HTR-8/SVneo (cell line): Measurements from ENCODE around the gene LEMD1.
A peak's percentile ranks its signal among the peaks of the same experiment; 100 is the strongest.

Source experiments
- DNase-seq: peaks from one replicate; pipeline ENCODE4 v3.0.0; 2011; ENCODE audit warnings: low spot score, mixed read lengths; ENCODE audit not compliant: insufficient read length
- FAIRE-seq: peaks from 2 replicates; lab custom pipeline; 2011; peaks lifted over from hg19 to GRCh38; lab: Jason Lieb, UNC

The LEMD1 gene

GRCh38 chr1:205421798-205422197, at the start of gene LEMD1:
TSS of gene LEMD1 (minus strand) at chr1:205422056. CDS start at chr1:205420536, 1,520 bp downstream.
- DNase-seq, result no peak
- no peak for FAIRE-seq

- no peak for FAIRE-seq
- no peak for DNase-seq
Measured at GRCh38 chr1:205470131-205470530, 48.3 kb upstream of the LEMD1 start.

- DNase-seq, result no peak
- FAIRE-seq, result no peak
Measured at GRCh38 chr1:205466595-205467220, 44.9 kb upstream of the LEMD1 start.

GRCh38 chr1:205465392-205465791, 43.5 kb upstream of the LEMD1 start:
- no peak for FAIRE-seq

GRCh38 chr1:205458777-205459566, 37.1 kb upstream of the LEMD1 start:
- DNase-seq (peak; percentile 60), FAIRE-seq (no peak)

More at GRCh38 chr1:205465392-205465791, 43.5 kb upstream of the LEMD1 start:
- DNase-seq, result no peak

- FAIRE-seq (no peak), DNase-seq (no peak)
Measured at GRCh38 chr1:205456868-205457745, 35.3 kb upstream of the LEMD1 start.

GRCh38 chr1:205456383-205456867, 34.6 kb upstream of the LEMD1 start:
- no peak for DNase-seq
- FAIRE-seq, result no peak

- no peak for DNase-seq
- no peak for FAIRE-seq
Measured at GRCh38 chr1:205455581-205456382, 33.9 kb upstream of the LEMD1 start, which contains the start of gene BLACAT1. TSS of gene BLACAT1 (minus strand) at chr1:205456045.

GRCh38 chr1:205454903-205455335, 33.1 kb upstream of the LEMD1 start:
- DNase-seq, result no peak
- FAIRE-seq, result no peak

- FAIRE-seq, result no peak
Measured at GRCh38 chr1:205453466-205453865, 31.6 kb upstream of the LEMD1 start.

GRCh38 chr1:205452933-205453332, 31.1 kb upstream of the LEMD1 start:
- FAIRE-seq, result no peak
- no peak for DNase-seq

More at GRCh38 chr1:205453466-205453865, 31.6 kb upstream of the LEMD1 start:
- DNase-seq, result no peak

- no peak for DNase-seq
- no peak for FAIRE-seq
Measured at GRCh38 chr1:205452364-205452763, 30.5 kb upstream of the LEMD1 start.

- DNase-seq (no peak), FAIRE-seq (no peak)
Measured at GRCh38 chr1:205451759-205452164, 29.9 kb upstream of the LEMD1 start.

GRCh38 chr1:205451202-205451601, 29.3 kb upstream of the LEMD1 start:
- FAIRE-seq (no peak), DNase-seq (no peak)

GRCh38 chr1:205450448-205450847, 28.6 kb upstream of the LEMD1 start:
- FAIRE-seq (no peak), DNase-seq (no peak)

GRCh38 chr1:205449750-205450443, 28.0 kb upstream of the LEMD1 start:
- DNase-seq, result peak; percentile 71

GRCh38 chr1:205449254-205449749, 27.4 kb upstream of the LEMD1 start:
- FAIRE-seq (no peak), DNase-seq (no peak)

More at GRCh38 chr1:205449750-205450443, 28.0 kb upstream of the LEMD1 start:
- FAIRE-seq, result no peak

GRCh38 chr1:205448540-205449253, 26.8 kb upstream of the LEMD1 start:
- DNase-seq, result no peak
- FAIRE-seq, result no peak
